NT2/D1 (cell line): ENCODE data around the gene ELL2.

Source experiments
- SUZ12 ChIP-seq: IDR thresholded peaks from 2 replicates; pipeline ENCODE4 v1.6.1; 2011; ENCODE audit not compliant: insufficient read length, insufficient read depth; ENCODE audit errors: extremely low read depth
- YY1 ChIP-seq: IDR thresholded peaks from 2 replicates; pipeline ENCODE4 v1.6.1; 2011; ENCODE audit not compliant: insufficient read length, insufficient read depth

DNA sequence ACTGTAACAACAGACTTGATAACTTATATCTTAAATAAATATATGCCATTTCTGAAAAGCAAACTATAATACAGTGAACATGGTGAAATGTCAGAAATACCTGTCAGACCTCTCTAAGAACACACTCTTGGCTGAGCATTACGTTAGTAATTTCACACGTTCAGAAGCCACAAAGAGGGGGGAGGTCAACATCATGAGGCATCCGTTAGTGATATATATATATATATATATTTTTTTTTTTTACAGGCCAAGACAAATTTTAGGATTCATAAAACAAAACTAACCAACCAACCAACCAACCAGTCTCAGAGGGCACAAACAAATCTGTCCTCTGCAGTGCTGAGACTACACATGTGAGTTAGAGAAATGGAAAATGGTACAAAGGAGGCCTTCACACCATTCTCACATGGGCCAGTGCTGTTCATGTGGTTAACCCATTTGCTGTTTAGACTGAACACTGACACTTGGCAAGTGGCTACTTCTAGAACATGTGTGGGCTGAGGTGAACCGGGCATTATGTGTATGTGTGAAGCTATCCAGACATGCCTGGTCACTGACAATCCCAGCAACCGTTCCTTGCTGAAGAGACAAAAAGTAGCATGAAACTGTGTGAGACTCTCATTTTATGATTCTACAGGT, 54.5 kb downstream of the ELL2 start:
- no peak for TF ChIP-seq SUZ12
- no peak for TF ChIP-seq YY1
